ENCODE data around the gene CSNK2B. TPM values are rescaled to one million over a fixed set of nuclear protein-coding genes. Genes with fewer than 3 reads are reported as not detected.
"Not testable (repeated sequence)": the region's sequence is repeated elsewhere in the genome, so short reads cannot be mapped to it uniquely, and the experiment has no call there.

The CSNK2B gene
- total RNA-seq, 1 experiment from 2014 or later: 224 TPM

DNA sequence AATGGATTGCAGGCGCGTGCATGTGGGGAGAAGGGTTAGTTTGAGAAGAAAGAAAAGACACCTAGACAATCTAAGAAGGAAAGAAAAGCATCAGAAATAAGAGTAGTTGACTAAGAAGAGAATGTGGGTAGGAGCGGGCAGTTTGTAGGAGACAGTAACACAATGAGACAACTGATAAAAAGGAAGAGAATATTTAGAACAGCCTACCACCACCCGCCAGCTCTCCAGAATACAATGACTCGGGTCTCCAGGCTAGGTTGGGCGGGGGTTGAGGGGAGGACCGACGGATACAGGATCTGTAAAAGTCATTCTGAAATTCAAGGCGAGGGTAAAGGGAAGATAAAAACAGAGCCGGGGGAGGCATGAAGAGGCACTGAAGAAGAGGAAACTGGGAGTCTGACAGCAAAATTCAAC, 36.5 kb downstream of the CSNK2B start:
- Histone ChIP-seq H3K4me3 (ENCODE audit: insufficient read depth, low read depth, low read length) (peak overlapping the region; percentile 87), H3K36me3 (replicated peaks; ENCODE audit: control insufficient read depth, insufficient read depth, low read length) (no peaks in the 10 kb centered on the region), H3K27me3 (ENCODE audit: control insufficient read depth, insufficient read depth, low read length) (no peaks in the 10 kb centered on the region)
- peak; percentile 78 for DNase-seq

GRCh38 chr6:31702819-31703716, 37.2 kb downstream of the CSNK2B start, which contains the start of gene ABHD16A:
Gene ABHD16A, minus strand, starts transcription at chr6:31703324. Its CDS starts 43 bp downstream, at chr6:31703281.
- Histone ChIP-seq H3K27me3 (ENCODE audit: control insufficient read depth, insufficient read depth, low read length) (no peaks in the 10 kb centered on the region; the same call in 1 of the 2 replicates), H3K4me3 (ENCODE audit: insufficient read depth, low read depth, low read length) (peak within 1 kb of the TSS; percentile 87), H3K36me3 (replicated peaks; ENCODE audit: control insufficient read depth, insufficient read depth, low read length) (no peaks in the 10 kb centered on the region)
- peak; percentile 99 for DNase-seq

GRCh38 chr6:31705931-31706330, 40.1 kb downstream of the CSNK2B start:
- no peaks in the 10 kb centered on the region; the same call in 1 of the 2 replicates for H3K27me3 ChIP-seq (ENCODE audit: control insufficient read depth, insufficient read depth, low read length)
- no peak for DNase-seq
- H3K36me3 ChIP-seq (replicated peaks; ENCODE audit: control insufficient read depth, insufficient read depth, low read length): no peaks in the 10 kb centered on the region
- H3K4me3 ChIP-seq (ENCODE audit: insufficient read depth, low read depth, low read length): no peak overlapping the region

- Histone ChIP-seq H3K4me3 (ENCODE audit: insufficient read depth, low read depth, low read length) (no peak within 1 kb of the TSS), H3K27me3 (ENCODE audit: control insufficient read depth, insufficient read depth, low read length) (no peaks in the 10 kb centered on the region; the same call in 1 of the 2 replicates), H3K36me3 (replicated peaks; ENCODE audit: control insufficient read depth, insufficient read depth, low read length) (no peaks in the 10 kb centered on the region)
- no peak for DNase-seq
These were observed 40.7 kb downstream of the CSNK2B start, which contains the start of gene LY6G6F for GRCh38 chr6:31706599-31706998. Gene LY6G6F, plus strand, starts transcription at chr6:31706866. Its CDS starts 41 bp downstream, at chr6:31706907.

GRCh38 chr6:31707701-31708100, 41.8 kb downstream of the CSNK2B start:
- no peaks in the 10 kb centered on the region for H3K36me3 ChIP-seq (replicated peaks; ENCODE audit: control insufficient read depth, insufficient read depth, low read length)
- H3K4me3 ChIP-seq (ENCODE audit: insufficient read depth, low read depth, low read length): no peak overlapping the region
- no peaks in the 10 kb centered on the region; the same call in 1 of the 2 replicates for H3K27me3 ChIP-seq (ENCODE audit: control insufficient read depth, insufficient read depth, low read length)
- no peak for DNase-seq

- no peak for DNase-seq
- no peaks in the 10 kb centered on the region for H3K36me3 ChIP-seq (replicated peaks; ENCODE audit: control insufficient read depth, insufficient read depth, low read length)
- H3K4me3 ChIP-seq (ENCODE audit: insufficient read depth, low read depth, low read length): no peak overlapping the region
- H3K27me3 ChIP-seq (ENCODE audit: control insufficient read depth, insufficient read depth, low read length): no peaks in the 10 kb centered on the region; the same call in 1 of the 2 replicates
These were observed 42.3 kb downstream of the CSNK2B start for GRCh38 chr6:31708224-31708623.

GRCh38 chr6:31709157-31709556, 43.3 kb downstream of the CSNK2B start:
- not testable (repeated sequence) for H3K4me3 ChIP-seq (ENCODE audit: insufficient read depth, low read depth, low read length); H3K36me3 ChIP-seq (replicated peaks; ENCODE audit: control insufficient read depth, insufficient read depth, low read length); DNase-seq; H3K27me3 ChIP-seq (ENCODE audit: control insufficient read depth, insufficient read depth, low read length)

GRCh38 chr6:31710523-31711219, 44.8 kb downstream of the CSNK2B start:
- Histone ChIP-seq H3K36me3 (replicated peaks; ENCODE audit: control insufficient read depth, insufficient read depth, low read length) (no peaks in the 10 kb centered on the region), H3K27me3 (ENCODE audit: control insufficient read depth, insufficient read depth, low read length) (no peaks in the 10 kb centered on the region; the same call in 1 of the 2 replicates)

GRCh38 chr6:31711233-31711632, 45.4 kb downstream of the CSNK2B start:
- Histone ChIP-seq H3K36me3 (replicated peaks; ENCODE audit: control insufficient read depth, insufficient read depth, low read length) (no peaks in the 10 kb centered on the region), H3K4me3 (ENCODE audit: insufficient read depth, low read depth, low read length) (no peak overlapping the region)
- DNase-seq: no peak

More at GRCh38 chr6:31710523-31711219, 44.8 kb downstream of the CSNK2B start:
- DNase-seq: peak; percentile 60
- no peak overlapping the region for H3K4me3 ChIP-seq (ENCODE audit: insufficient read depth, low read depth, low read length)

DNA sequence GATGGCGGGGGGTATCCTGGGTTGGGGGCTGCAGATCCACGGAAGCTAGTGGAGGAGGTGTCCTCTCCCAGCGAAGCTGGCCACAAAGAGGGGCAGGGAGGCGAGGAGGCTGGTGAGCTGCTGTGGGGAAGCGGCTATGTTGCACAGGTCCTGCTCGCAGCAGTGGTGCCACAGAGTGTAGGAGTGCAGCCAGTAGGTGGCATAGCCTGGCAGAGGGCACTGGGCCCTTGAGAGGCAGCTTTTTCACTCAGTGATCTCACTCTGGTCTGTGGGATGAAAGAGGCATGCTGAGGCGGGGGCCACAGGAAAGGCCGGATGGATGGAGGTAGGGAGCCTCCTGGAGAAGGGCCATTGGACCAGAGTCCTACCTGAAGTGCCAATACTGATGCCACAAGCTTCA, 46.4 kb downstream of the CSNK2B start:
- Histone ChIP-seq H3K4me3 (ENCODE audit: insufficient read depth, low read depth, low read length) (no peak overlapping the region), H3K36me3 (replicated peaks; ENCODE audit: control insufficient read depth, insufficient read depth, low read length) (no peaks in the 10 kb centered on the region), H3K27me3 (ENCODE audit: control insufficient read depth, insufficient read depth, low read length) (no peaks in the 10 kb centered on the region; the same call in 1 of the 2 replicates)
- no peak for DNase-seq

More at GRCh38 chr6:31711233-31711632, 45.4 kb downstream of the CSNK2B start:
- no peaks in the 10 kb centered on the region; the same call in 1 of the 2 replicates for H3K27me3 ChIP-seq (ENCODE audit: control insufficient read depth, insufficient read depth, low read length)

GRCh38 chr6:31713465-31713864, 47.6 kb downstream of the CSNK2B start:
- peak; percentile 52 for DNase-seq
- H3K36me3 ChIP-seq (replicated peaks; ENCODE audit: control insufficient read depth, insufficient read depth, low read length): no peaks in the 10 kb centered on the region
- no peak overlapping the region for H3K4me3 ChIP-seq (ENCODE audit: insufficient read depth, low read depth, low read length)
- H3K27me3 ChIP-seq (ENCODE audit: control insufficient read depth, insufficient read depth, low read length): no peaks in the 10 kb centered on the region

DNA sequence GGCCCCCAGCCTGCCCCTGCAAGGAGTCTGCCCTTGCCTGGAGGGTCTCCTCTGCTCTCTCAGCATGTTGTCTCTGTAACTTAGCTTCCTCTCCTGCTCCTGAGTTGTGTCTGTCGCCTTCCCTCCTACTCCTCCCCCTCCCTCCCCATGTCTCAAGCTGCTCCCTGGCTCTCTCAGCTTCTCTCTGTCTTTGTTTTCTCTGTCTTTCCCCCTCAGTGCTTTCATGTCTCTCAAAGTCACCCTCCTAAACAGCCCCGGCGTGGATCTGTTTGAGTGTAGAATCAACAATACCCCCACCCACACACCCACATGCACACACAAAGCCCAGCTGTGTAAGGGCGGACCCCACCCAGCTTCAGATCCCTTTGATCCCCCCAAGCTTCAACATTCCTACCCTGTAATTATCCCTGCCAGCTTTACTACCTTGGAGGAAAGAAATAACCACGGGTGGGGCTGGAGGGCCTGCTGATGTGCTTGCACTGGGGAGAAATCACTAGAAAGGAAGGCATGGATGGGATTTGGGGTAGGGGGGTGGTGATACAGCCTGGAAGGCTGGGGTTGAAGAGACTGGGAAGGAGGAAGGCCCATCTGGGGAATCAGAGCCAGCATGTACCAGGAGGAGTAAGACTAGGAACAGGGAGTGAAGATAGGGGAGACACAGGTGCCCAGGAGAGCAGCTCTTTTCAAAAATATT, 48.3 kb downstream of the CSNK2B start:
- no peaks in the 10 kb centered on the region for H3K36me3 ChIP-seq (replicated peaks; ENCODE audit: control insufficient read depth, insufficient read depth, low read length)
- no peak overlapping the region for H3K4me3 ChIP-seq (ENCODE audit: insufficient read depth, low read depth, low read length)
- no peaks in the 10 kb centered on the region for H3K27me3 ChIP-seq (ENCODE audit: control insufficient read depth, insufficient read depth, low read length)
- DNase-seq: peak; percentile 83

GRCh38 chr6:31715022-31715958, 49.4 kb downstream of the CSNK2B start, which contains the start of gene LY6G6D:
Gene LY6G6D, plus strand, starts transcription at chr6:31715348. Its CDS starts 8 bp downstream, at chr6:31715356.
- no peak within 1 kb of the TSS for H3K4me3 ChIP-seq (ENCODE audit: insufficient read depth, low read depth, low read length)
- no peaks in the 10 kb centered on the region for H3K36me3 ChIP-seq (replicated peaks; ENCODE audit: control insufficient read depth, insufficient read depth, low read length)
- DNase-seq: peak; percentile 73
- H3K27me3 ChIP-seq (ENCODE audit: control insufficient read depth, insufficient read depth, low read length): no peaks in the 10 kb centered on the region
